ENCODE results near the gene SUPT6H. TPM values are rescaled to one million over a fixed set of nuclear protein-coding genes. Genes with fewer than 3 reads are reported as not detected.

Gene SUPT6H
- total RNA-seq, 1 donor from 2014 or later = 36.5 TPM

DNA sequence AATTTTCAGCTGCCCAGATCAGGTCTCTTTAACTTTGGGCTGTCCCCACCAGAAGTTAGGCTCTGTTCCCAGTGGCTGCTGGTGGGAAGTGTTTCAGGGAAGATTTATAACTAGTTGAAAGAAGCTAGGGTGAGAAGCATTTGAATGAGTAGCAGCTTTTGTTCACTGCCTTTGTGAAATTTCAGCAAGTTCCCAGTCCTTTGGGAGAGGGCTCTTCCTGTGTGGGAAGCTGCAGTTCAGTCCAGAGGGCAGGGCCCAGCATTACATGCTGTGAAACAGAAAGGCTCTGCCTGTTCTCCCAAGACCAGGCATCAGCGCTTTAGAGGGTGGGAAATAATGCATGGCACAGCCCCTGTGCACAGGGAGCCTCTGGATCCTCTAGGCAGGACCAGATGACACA lies 31.9 kb downstream of the SUPT6H start:
- H3K27me3 ChIP-seq (ENCODE audit: control insufficient read depth in 3 of 3, insufficient read depth in 3 of 3, low read length in 3 of 3) = no peaks in the 10 kb centered on the region
- no peak overlapping the region for H3K27ac ChIP-seq (ENCODE audit: low read depth, low read length)
- no peak overlapping the region for H3K4me3 ChIP-seq (ENCODE audit: low read length in 3 of 3)
- H3K9me3 ChIP-seq (ENCODE audit: control insufficient read depth in 3 of 3, low read length in 3 of 3) = no peaks in the 10 kb centered on the region
- peaks cover 80 to 83% (median 83%) of the 10 kb centered on the region in 3 donors for H3K36me3 ChIP-seq (ENCODE audit: control insufficient read depth in 3 of 3, insufficient read depth in 3 of 3, low read length in 3 of 3)
- H3K9ac ChIP-seq (ENCODE audit: low read depth in 1 of 3, low read length in 3 of 3) = no peak overlapping the region
- H3K4me1 ChIP-seq (ENCODE audit: control insufficient read depth in 3 of 3, insufficient read depth in 3 of 3, low read length in 3 of 3) = no peaks in the 10 kb centered on the region

GRCh38 chr17:28698253-28698941 lies 36.4 kb downstream of the SUPT6H start:
- no peak overlapping the region for H3K9ac ChIP-seq (ENCODE audit: low read depth in 1 of 3, low read length in 3 of 3)
- no peak overlapping the region for H3K27ac ChIP-seq (ENCODE audit: low read depth, low read length)
- no peaks in the 10 kb centered on the region for H3K27me3 ChIP-seq (ENCODE audit: control insufficient read depth in 3 of 3, insufficient read depth in 3 of 3, low read length in 3 of 3)
- no peak overlapping the region for H3K4me3 ChIP-seq (ENCODE audit: low read length in 3 of 3)
- H3K9me3 ChIP-seq (ENCODE audit: control insufficient read depth in 3 of 3, low read length in 3 of 3) = no peaks in the 10 kb centered on the region
- peaks cover 94 to 99% (median 97%) of the 10 kb centered on the region in 3 donors for H3K36me3 ChIP-seq (ENCODE audit: control insufficient read depth in 3 of 3, insufficient read depth in 3 of 3, low read length in 3 of 3)
- H3K4me1 ChIP-seq (ENCODE audit: control insufficient read depth in 3 of 3, insufficient read depth in 3 of 3, low read length in 3 of 3) = no peaks in the 10 kb centered on the region

GRCh38 chr17:28700278-28700677 lies 38.3 kb downstream of the SUPT6H start:
- Histone ChIP-seq H3K4me1 (ENCODE audit: control insufficient read depth in 3 of 3, insufficient read depth in 3 of 3, low read length in 3 of 3) (no peaks in the 10 kb centered on the region), H3K36me3 (ENCODE audit: control insufficient read depth in 3 of 3, insufficient read depth in 3 of 3, low read length in 3 of 3) (peaks cover 83 to 89% (median 86%) of the 10 kb centered on the region in 3 donors), H3K9ac (ENCODE audit: low read depth in 1 of 3, low read length in 3 of 3) (no peak overlapping the region), H3K27me3 (ENCODE audit: control insufficient read depth in 3 of 3, insufficient read depth in 3 of 3, low read length in 3 of 3) (no peaks in the 10 kb centered on the region), H3K27ac (ENCODE audit: low read depth, low read length) (no peak overlapping the region), H3K4me3 (ENCODE audit: low read length in 3 of 3) (no peak overlapping the region), H3K9me3 (ENCODE audit: control insufficient read depth in 3 of 3, low read length in 3 of 3) (no peaks in the 10 kb centered on the region)

GRCh38 chr17:28700830-28701492 lies 39.0 kb downstream of the SUPT6H start:
- Histone ChIP-seq H3K4me1 (ENCODE audit: control insufficient read depth in 3 of 3, insufficient read depth in 3 of 3, low read length in 3 of 3) (no peaks in the 10 kb centered on the region), H3K36me3 (ENCODE audit: control insufficient read depth in 3 of 3, insufficient read depth in 3 of 3, low read length in 3 of 3) (peaks cover 76 to 84% (median 82%) of the 10 kb centered on the region in 3 donors), H3K9ac (ENCODE audit: low read depth in 1 of 3, low read length in 3 of 3) (no peak overlapping the region)

DNA sequence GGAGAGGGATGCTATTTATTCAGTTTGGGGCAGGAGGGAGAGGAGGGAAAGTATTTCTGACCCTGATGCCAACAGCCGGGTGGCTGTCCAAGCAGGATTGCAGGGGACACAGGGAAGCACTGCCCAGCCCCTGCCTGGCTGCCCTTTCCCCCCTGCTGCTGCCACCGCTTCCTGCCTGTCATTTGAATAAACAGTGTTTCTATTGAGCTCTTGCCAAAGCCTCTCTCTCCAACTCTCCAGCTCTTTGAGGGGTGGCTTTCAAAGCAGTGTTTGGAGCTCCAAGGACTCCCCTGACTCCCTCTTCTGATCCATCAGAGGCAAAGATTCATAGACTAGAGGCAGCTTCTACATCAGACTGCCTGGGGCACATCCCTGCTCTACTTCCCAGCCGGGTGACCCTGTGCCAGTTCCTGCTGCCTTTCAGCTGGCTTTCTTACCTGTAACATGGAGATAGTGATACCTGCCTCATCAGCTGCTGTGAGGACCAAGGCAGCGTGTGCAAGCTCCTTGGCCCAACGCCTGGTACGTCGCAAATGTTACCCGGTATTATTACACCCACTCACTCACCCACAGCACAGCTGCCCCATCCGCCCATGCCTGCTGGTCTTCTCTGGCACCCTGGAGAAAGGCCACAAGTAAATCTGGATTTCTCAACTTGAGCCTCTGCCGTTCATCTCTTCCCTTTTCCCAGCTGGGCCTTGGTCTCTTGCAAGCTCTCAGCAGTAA lies 40.2 kb downstream of the SUPT6H start:
- Histone ChIP-seq H3K9me3 (ENCODE audit: control insufficient read depth in 3 of 3, low read length in 3 of 3) (no peaks in the 10 kb centered on the region), H3K9ac (ENCODE audit: low read depth in 1 of 3, low read length in 3 of 3) (no peak overlapping the region), H3K27me3 (ENCODE audit: control insufficient read depth in 3 of 3, insufficient read depth in 3 of 3, low read length in 3 of 3) (no peaks in the 10 kb centered on the region), H3K4me1 (ENCODE audit: control insufficient read depth in 3 of 3, insufficient read depth in 3 of 3, low read length in 3 of 3) (no peaks in the 10 kb centered on the region), H3K27ac (ENCODE audit: low read depth, low read length) (no peak overlapping the region), H3K36me3 (ENCODE audit: control insufficient read depth in 3 of 3, insufficient read depth in 3 of 3, low read length in 3 of 3) (peaks cover 66 to 75% (median 71%) of the 10 kb centered on the region in 3 donors), H3K4me3 (ENCODE audit: low read length in 3 of 3) (no peak overlapping the region)

More at GRCh38 chr17:28700830-28701492, 39.0 kb downstream of the SUPT6H start:
- Histone ChIP-seq H3K4me3 (ENCODE audit: low read length in 3 of 3) (no peak overlapping the region), H3K9me3 (ENCODE audit: control insufficient read depth in 3 of 3, low read length in 3 of 3) (no peaks in the 10 kb centered on the region), H3K27ac (ENCODE audit: low read depth, low read length) (no peak overlapping the region), H3K27me3 (ENCODE audit: control insufficient read depth in 3 of 3, insufficient read depth in 3 of 3, low read length in 3 of 3) (no peaks in the 10 kb centered on the region)

DNA sequence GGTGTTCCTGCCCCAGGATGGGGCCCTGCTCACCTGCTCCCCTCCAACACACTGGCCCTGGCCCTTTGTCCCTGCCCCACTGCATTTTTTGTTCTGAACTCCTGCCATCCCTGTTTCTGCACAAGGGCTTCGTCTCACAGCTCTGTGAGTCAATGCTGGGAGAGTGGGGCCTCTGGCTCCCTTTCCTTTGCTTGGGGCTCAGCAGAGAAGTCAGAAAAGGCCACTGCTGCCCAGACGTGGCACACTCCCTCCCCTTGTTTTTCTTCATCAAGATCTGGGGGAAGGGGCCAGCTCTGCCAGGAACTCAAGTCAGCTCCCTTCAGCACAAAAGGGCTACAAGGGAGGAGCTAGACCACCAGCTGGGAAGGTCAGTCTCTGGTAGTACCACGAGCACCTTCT lies 40.7 kb downstream of the SUPT6H start:
- Histone ChIP-seq H3K9me3 (ENCODE audit: control insufficient read depth in 3 of 3, low read length in 3 of 3) (no peaks in the 10 kb centered on the region), H3K27me3 (ENCODE audit: control insufficient read depth in 3 of 3, insufficient read depth in 3 of 3, low read length in 3 of 3) (no peaks in the 10 kb centered on the region), H3K4me1 (ENCODE audit: control insufficient read depth in 3 of 3, insufficient read depth in 3 of 3, low read length in 3 of 3) (no peaks in the 10 kb centered on the region), H3K4me3 (ENCODE audit: low read length in 3 of 3) (no peak overlapping the region), H3K27ac (ENCODE audit: low read depth, low read length) (no peak overlapping the region), H3K9ac (ENCODE audit: low read depth in 1 of 3, low read length in 3 of 3) (no peak overlapping the region), H3K36me3 (ENCODE audit: control insufficient read depth in 3 of 3, insufficient read depth in 3 of 3, low read length in 3 of 3) (peaks cover 60 to 70% (median 65%) of the 10 kb centered on the region in 3 donors)

GRCh38 chr17:28703552-28704218 lies 41.7 kb downstream of the SUPT6H start:
- Histone ChIP-seq H3K27ac (ENCODE audit: low read depth, low read length) (no peak overlapping the region), H3K4me3 (ENCODE audit: low read length in 3 of 3) (no peak overlapping the region), H3K4me1 (ENCODE audit: control insufficient read depth in 3 of 3, insufficient read depth in 3 of 3, low read length in 3 of 3) (no peaks in the 10 kb centered on the region), H3K27me3 (ENCODE audit: control insufficient read depth in 3 of 3, insufficient read depth in 3 of 3, low read length in 3 of 3) (no peaks in the 10 kb centered on the region), H3K9me3 (ENCODE audit: control insufficient read depth in 3 of 3, low read length in 3 of 3) (no peaks in the 10 kb centered on the region), H3K36me3 (ENCODE audit: control insufficient read depth in 3 of 3, insufficient read depth in 3 of 3, low read length in 3 of 3) (peaks cover 51 to 60% (median 56%) of the 10 kb centered on the region in 3 donors), H3K9ac (ENCODE audit: low read depth in 1 of 3, low read length in 3 of 3) (no peak overlapping the region)

DNA sequence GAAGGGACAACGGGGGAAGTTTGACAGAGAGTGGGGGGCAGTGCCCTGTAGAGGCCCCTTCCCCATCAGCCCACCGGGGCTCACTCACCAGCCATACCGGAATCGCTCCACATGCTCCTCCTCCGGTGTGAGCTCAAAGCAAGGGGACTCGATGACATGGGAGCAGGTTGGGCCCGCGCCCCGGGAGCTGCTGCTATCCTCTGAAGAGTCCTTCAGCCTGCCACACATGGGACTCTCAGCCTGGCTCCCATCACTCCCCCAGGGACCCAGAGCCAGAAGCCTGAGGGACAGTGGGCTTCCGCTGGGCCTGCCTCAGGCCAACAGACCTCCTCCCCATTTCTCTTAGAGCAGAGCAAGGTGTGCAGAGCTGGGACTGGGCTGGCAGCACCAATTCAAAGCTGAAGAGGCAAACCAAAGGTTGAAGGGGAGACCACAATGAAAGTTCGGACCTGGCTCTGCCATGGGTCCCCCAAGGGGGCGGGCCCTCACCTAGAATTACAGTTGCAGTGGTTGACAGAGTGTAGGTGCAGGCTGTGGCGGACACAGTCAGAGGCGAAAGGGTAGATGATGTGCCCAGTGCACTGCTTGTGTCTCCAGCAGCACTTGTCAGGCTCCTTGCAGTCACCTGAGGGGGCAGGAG lies 42.3 kb downstream of the SUPT6H start:
- Histone ChIP-seq H3K9ac (ENCODE audit: low read depth in 1 of 3, low read length in 3 of 3) (no peak overlapping the region), H3K9me3 (ENCODE audit: control insufficient read depth in 3 of 3, low read length in 3 of 3) (no peaks in the 10 kb centered on the region), H3K4me1 (ENCODE audit: control insufficient read depth in 3 of 3, insufficient read depth in 3 of 3, low read length in 3 of 3) (no peaks in the 10 kb centered on the region), H3K27ac (ENCODE audit: low read depth, low read length) (no peak overlapping the region), H3K36me3 (ENCODE audit: control insufficient read depth in 3 of 3, insufficient read depth in 3 of 3, low read length in 3 of 3) (peaks cover 44 to 54% (median 49%) of the 10 kb centered on the region in 3 donors), H3K4me3 (ENCODE audit: low read length in 3 of 3) (no peak overlapping the region), H3K27me3 (ENCODE audit: control insufficient read depth in 3 of 3, insufficient read depth in 3 of 3, low read length in 3 of 3) (no peaks in the 10 kb centered on the region)

DNA sequence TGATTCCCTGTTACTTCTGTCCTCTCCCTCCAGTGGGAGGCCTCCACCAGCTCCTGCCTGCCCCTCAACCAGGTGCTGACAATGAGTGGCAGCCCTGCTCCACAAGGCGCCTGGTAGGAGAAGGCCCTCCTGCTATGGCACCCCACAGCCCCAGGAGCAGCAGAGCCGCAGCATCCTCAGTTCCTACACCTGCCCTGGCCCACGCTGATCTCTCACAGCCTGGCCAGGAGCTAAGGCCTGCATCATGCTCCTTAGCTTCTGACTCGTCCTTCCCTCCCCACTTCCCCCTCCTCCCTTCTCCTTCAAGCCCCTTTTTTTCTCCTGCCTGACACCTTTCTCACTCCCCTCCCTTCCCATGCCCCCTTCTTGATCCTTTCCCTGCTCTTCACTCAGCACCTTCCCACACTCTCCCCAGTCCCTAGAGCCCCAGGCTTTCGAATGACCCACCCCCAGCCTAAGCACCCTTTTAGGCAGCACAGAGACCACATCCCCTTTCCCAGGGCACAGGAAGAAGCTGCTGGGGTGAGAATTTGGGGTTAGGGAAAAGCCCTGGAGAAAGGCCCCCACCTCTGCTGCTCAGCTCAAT lies 43.2 kb downstream of the SUPT6H start:
- H3K27me3 ChIP-seq (ENCODE audit: control insufficient read depth in 3 of 3, insufficient read depth in 3 of 3, low read length in 3 of 3) = no peaks in the 10 kb centered on the region
- H3K9ac ChIP-seq (ENCODE audit: low read depth in 1 of 3, low read length in 3 of 3) = no peak overlapping the region
- peaks cover 36 to 45% (median 41%) of the 10 kb centered on the region in 3 donors for H3K36me3 ChIP-seq (ENCODE audit: control insufficient read depth in 3 of 3, insufficient read depth in 3 of 3, low read length in 3 of 3)
- H3K9me3 ChIP-seq (ENCODE audit: control insufficient read depth in 3 of 3, low read length in 3 of 3) = no peaks in the 10 kb centered on the region
- H3K27ac ChIP-seq (ENCODE audit: low read depth, low read length) = no peak overlapping the region
- H3K4me1 ChIP-seq (ENCODE audit: control insufficient read depth in 3 of 3, insufficient read depth in 3 of 3, low read length in 3 of 3) = peaks cover 0 to 2% (median 0%) of the 10 kb centered on the region in 3 donors
- H3K4me3 ChIP-seq (ENCODE audit: low read length in 3 of 3) = no peak overlapping the region
